Osteoblast (primary cell): ENCODE results near the gene FGFR3. TPM values are rescaled to one million over a fixed set of nuclear protein-coding genes. Genes with fewer than 3 reads are reported as not detected.

Experiments used
- DNase-seq: peaks from one replicate; pipeline ENCODE4 v3.0.0; 2011; ENCODE audit warnings: low spot score, mixed read lengths; ENCODE audit not compliant: insufficient read length; ENCODE audit errors: missing footprints
- H2AFZ ChIP-seq: 2 replicates; pipeline ENCODE4 v1.6.0; 2011; ENCODE audit warnings: mild to moderate bottlenecking, low read length
- H3K27ac ChIP-seq: 2 replicates; pipeline ENCODE4 v1.5.1; 2011; ENCODE audit warnings: mild to moderate bottlenecking, low read depth, low read length, moderate library complexity
- H3K27me3 ChIP-seq: 2 replicates; pipeline ENCODE4 v1.6.0; 2012; ENCODE audit warnings: mild to moderate bottlenecking, control low read depth, inconsistent platforms, low read length, moderate library complexity; ENCODE audit not compliant: insufficient read depth
- H3K36me3 ChIP-seq: 2 replicates; pipeline ENCODE4 v1.5.1; 2011; ENCODE audit warnings: mild to moderate bottlenecking, low read length, control low read depth, moderate library complexity; ENCODE audit not compliant: insufficient read depth
- H3K4me1 ChIP-seq: 2 replicates; pipeline ENCODE4 v1.5.1; 2011; ENCODE audit warnings: mild to moderate bottlenecking, low read length, control low read depth, moderate library complexity; ENCODE audit not compliant: insufficient read depth
- H3K4me2 ChIP-seq: 2 replicates; pipeline ENCODE4 v1.6.0; 2011; ENCODE audit warnings: mild to moderate bottlenecking, low read length; ENCODE audit not compliant: insufficient read depth
- H3K4me3 ChIP-seq: fragments of 200-600 bp; sonication (generic); 3 replicates; pipeline ENCODE4 v1.5.1; 2012; ENCODE audit warnings: mild to moderate bottlenecking, low read length, inconsistent platforms; ENCODE audit not compliant: insufficient read depth
- H3K79me2 ChIP-seq: 2 replicates; pipeline ENCODE4 v1.6.0; 2012; ENCODE audit warnings: mild to moderate bottlenecking, low read length, control low read depth, inconsistent platforms; ENCODE audit not compliant: insufficient read depth
- H3K9me3 ChIP-seq: 2 replicates; pipeline ENCODE4 v1.5.1; 2011; ENCODE audit warnings: low read depth, low read length, control low read depth
- H4K20me1 ChIP-seq: 2 replicates; pipeline ENCODE4 v1.6.0; 2012; ENCODE audit warnings: mild to moderate bottlenecking, low read length, control low read depth; ENCODE audit not compliant: insufficient read depth
- total RNA-seq: library from RNA; depleted of rRNA; stranded (reverse); fragments of >200 nt; gene quantifications from 2 replicates; pipeline ENCODE4 v1.2.3, GENCODE V29; 2012
- TF ChIP-seq, protein P1 (sequence below): IDR thresholded peaks from 2 replicates; pipeline ENCODE4 v1.5.1; 2011; ENCODE audit warnings: mild to moderate bottlenecking, low read depth, low read length, moderate library complexity; ENCODE audit errors: extremely low read depth

Gene FGFR3
- total RNA-seq, 1 donor, result 0.36 TPM

DNA sequence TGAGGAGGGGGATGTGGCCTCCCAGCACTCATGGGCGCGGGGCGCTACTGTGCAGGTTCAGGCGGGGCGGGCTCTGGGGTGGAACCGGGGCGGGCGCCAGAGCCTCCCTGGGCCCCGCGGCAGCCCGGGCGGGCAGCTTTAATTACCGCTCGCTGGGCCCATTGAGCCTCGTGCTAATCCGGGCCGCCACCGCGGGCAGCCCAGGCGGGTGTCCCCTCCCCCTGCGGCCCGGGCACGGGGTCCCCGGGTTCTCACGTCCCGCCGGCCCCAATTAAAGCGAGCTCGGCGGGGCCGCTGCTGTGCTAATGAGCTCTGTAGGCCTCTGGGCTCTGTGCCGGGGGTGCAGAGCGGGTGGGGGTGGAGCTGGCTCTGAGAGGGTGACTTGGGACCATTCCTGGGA, 22.8 kb upstream of the FGFR3 start:
- Histone ChIP-seq H3K36me3 (no peaks in the 10 kb centered on the region), H4K20me1 (no peaks in the 10 kb centered on the region), H3K9me3 (no peaks in the 10 kb centered on the region), H3K4me2 (no peak overlapping the region), H3K4me1 (no peaks in the 10 kb centered on the region), H3K27me3 (peaks cover 25% of the 10 kb centered on the region), H3K27ac (no peak overlapping the region), H3K79me2 (no peaks in the 10 kb centered on the region), H3K4me3 (no peak overlapping the region), H2AFZ (no peak overlapping the region)
- DNase-seq, result no peak
- TF ChIP-seq, protein P1, sequence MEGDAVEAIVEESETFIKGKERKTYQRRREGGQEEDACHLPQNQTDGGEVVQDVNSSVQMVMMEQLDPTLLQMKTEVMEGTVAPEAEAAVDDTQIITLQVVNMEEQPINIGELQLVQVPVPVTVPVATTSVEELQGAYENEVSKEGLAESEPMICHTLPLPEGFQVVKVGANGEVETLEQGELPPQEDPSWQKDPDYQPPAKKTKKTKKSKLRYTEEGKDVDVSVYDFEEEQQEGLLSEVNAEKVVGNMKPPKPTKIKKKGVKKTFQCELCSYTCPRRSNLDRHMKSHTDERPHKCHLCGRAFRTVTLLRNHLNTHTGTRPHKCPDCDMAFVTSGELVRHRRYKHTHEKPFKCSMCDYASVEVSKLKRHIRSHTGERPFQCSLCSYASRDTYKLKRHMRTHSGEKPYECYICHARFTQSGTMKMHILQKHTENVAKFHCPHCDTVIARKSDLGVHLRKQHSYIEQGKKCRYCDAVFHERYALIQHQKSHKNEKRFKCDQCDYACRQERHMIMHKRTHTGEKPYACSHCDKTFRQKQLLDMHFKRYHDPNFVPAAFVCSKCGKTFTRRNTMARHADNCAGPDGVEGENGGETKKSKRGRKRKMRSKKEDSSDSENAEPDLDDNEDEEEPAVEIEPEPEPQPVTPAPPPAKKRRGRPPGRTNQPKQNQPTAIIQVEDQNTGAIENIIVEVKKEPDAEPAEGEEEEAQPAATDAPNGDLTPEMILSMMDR, result no peak

DNA sequence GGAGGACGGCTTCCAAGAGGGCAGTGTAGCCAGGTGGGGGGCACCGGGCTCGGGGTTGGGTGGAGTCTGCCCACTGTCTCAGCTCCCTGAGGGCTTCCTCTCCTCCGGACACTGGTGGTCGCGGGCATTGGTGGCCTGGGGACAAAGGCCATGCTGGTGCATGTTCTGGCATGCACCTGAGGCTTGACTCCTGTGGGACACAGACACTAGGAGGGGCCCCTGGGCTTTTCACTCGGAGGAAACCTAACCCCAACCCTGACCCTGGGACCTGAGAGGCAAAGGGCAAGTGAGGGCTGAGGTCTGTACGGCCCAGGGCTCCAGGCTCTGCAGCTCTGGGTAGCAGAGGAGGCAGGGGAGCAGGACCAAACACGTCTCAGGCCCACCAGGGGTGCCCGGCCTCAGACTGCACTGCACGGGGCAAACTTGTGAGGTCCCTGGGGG, 22.3 kb upstream of the FGFR3 start:
- Histone ChIP-seq H3K4me3 (no peak overlapping the region), H3K4me1 (no peaks in the 10 kb centered on the region), H3K4me2 (no peak overlapping the region), H2AFZ (no peak overlapping the region), H3K27me3 (peaks cover 25% of the 10 kb centered on the region), H3K36me3 (no peaks in the 10 kb centered on the region), H3K79me2 (no peaks in the 10 kb centered on the region), H4K20me1 (no peaks in the 10 kb centered on the region), H3K27ac (no peak overlapping the region), H3K9me3 (no peaks in the 10 kb centered on the region)
- DNase-seq, result no peak
- TF ChIP-seq, protein P1, result no peak

DNA sequence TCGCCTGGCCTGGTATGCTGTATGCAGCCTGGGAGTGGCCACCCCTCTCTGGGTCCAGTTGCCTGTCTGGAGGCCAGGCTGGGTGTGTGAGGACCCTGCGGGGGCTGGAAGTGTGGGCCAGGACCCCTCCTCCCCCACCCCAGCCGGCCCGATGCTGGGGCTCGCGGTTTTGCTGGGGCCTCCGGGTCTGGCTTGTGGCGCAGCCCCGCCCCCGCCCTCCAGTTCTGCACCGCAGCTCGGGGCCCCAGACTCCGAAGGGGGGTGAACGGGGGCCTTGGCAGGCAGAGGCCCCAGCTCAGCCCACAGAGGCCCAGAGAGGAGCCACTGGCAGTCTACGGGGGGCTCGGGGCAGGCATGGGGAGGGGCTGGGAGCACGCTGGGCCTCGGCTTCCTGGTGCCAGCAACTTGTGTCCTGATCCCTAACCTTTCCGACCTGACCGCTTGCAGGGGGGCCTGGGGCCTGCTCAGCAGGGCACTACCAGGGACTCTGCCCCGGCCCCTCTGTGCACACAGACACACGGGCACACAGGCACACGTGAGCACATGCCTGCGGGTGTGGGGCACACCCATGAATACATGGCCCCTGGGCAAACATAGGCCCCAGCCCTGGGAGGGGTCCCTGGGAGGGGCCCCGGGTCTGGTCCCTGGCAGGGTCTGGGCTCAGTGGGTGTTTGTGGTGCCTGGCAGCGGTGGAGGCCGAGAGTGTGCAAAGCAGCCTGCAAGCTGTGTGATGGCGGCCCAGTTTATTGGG, 21.4 kb upstream of the FGFR3 start:
- Histone ChIP-seq H3K36me3 (no peaks in the 10 kb centered on the region), H3K27me3 (peaks cover 18% of the 10 kb centered on the region), H3K4me2 (no peak overlapping the region), H3K4me3 (no peak overlapping the region), H3K27ac (no peak overlapping the region), H3K79me2 (no peaks in the 10 kb centered on the region), H4K20me1 (no peaks in the 10 kb centered on the region), H3K4me1 (no peaks in the 10 kb centered on the region), H3K9me3 (no peaks in the 10 kb centered on the region), H2AFZ (no peak overlapping the region)
- no peak for DNase-seq
- TF ChIP-seq, protein P1, result no peak

GRCh38 chr4:1772853-1773538, 20.1 kb upstream of the FGFR3 start:
- H3K79me2 ChIP-seq, result no peaks in the 10 kb centered on the region
- no peaks in the 10 kb centered on the region for H4K20me1 ChIP-seq
- peaks cover 14% of the 10 kb centered on the region for H3K27me3 ChIP-seq
- no peaks in the 10 kb centered on the region for H3K4me1 ChIP-seq
- DNase-seq, result no peak
- H3K36me3 ChIP-seq, result no peaks in the 10 kb centered on the region
- no peak overlapping the region for H3K27ac ChIP-seq
- H2AFZ ChIP-seq, result no peak overlapping the region
- TF ChIP-seq, protein P1, result no peak
- H3K9me3 ChIP-seq, result no peaks in the 10 kb centered on the region
- no peak overlapping the region for H3K4me3 ChIP-seq
- no peak overlapping the region for H3K4me2 ChIP-seq
